GM21515 (cell line): ENCODE data around the gene PARVG.
A peak's percentile ranks its signal among the peaks of the same experiment; 100 is the strongest.

Experiments
- ATAC-seq: cut with Tn5 transposase; IDR thresholded peaks from one replicate; pipeline ENCODE4 v1.9.1; 2021; ENCODE audit not compliant: unreplicated experiment

Gene PARVG

DNA sequence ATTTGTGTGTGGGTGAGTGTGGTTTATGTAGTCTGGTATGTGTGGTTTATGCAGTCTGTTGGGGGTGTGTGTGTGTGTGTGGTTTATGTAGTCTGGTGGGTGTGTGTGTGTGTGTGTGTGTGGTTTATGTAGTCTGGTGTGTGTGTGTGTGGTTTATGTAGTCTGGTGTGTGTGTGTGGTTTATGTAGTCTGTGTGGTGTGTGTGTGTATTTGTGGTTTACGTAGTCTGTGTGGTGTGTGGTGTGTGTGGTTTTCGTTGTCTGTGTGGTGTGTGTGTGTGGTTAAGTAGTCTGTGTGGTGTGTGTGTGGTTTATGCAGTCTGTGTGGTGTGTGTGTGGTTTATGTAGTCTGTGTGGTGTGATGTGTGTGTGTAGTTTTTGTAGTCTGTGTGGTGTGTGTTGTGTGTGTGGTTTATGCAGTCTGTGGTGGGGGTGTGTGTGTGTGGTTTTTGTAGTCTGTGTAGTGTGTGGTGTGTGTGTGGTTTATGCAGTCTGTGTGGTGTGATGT, 26.2 kb upstream of the PARVG start:
- no peak for ATAC-seq

DNA sequence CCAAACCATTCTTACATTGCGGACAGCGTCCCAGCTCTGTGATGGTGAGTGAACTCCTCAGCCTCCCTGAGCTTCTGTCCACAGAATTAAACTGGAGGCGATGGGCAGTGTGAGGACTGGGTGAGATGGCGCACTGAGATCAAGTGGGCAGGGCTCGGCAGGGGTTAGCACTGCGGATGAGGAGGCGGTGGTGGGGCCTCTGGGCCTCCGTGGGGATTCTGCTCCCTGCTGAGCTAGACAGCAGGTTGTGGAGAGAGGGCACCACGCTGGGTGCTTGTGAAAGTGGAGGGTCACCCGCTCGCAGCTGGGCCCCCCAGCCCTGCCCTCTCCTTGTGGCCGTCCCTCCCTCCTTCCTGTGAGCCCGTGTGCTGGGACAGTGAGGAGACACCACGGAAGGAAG, 25.6 kb upstream of the PARVG start:
- ATAC-seq = no peak

DNA sequence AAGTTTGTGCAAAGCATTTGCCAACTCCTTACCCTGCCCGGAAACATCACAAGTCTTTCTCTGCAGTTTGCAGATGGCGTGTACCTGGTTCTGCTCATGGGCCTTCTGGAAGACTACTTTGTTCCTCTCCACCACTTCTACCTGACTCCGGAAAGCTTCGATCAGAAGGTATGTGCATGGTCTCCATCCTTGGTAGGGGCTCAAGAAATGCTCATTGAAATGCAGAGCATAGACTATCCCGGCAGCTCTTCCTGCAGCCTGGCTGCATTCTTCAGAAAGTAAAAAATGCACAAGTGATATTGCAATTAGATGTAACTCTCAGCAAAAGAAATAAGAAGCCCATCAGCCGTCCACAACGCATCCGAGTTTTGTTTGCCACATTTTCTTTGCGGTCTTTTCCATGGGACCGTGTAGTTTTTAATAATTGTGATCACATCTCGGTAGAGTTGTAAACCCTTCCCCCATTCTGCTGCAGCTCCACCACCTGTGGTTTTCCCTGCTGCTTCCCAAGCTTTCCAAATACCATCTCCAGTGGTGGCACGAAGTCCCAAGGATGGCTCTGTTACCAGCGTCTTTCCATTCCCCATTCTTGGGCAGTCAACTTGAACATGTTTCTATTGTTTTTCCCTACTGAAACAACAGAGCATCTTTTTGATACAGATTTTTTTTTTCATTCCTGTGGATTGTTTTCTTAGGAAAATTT, 22.7 kb upstream of the PARVG start:
- ATAC-seq = no peak

DNA sequence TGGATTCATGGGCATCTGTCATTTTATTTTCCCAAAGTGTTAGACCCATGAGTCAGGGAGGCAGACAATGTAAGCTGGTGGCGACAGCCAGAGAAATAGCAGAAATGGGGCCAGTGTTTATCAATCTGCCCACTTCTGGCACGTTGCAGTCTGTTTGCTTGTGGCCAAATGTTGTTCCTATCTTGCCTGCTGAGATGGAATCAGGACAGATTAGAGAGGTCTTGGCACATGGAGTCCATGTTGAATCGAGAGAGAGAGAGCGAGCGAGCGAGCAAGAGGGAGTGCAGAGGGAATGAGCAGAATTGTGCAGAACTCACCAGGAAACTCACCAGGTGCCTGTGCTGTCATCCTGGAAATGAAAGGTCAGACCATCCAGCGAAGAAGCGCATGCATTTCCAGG, 21.9 kb upstream of the PARVG start:
- no peak for ATAC-seq

DNA sequence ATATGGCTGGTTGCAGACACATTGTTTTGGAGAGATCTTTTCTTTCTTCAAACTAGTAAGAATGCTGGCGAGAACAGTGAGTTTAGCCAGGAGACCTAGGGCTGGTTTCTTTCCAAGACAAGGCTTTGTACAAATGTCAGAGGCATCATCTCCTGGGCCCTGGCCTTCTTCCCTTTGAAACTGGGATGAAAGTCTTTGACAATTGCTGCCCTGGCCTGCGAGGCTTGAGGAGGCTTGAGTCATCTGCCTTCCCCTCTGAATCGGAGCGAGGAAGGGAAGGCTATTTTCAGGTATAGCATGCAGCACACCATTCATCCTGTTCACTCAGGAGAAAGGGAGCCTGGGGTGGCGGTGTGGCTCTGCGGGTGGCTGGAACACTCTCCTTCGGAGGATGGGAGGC, 21.5 kb upstream of the PARVG start:
- ATAC-seq = no peak

DNA sequence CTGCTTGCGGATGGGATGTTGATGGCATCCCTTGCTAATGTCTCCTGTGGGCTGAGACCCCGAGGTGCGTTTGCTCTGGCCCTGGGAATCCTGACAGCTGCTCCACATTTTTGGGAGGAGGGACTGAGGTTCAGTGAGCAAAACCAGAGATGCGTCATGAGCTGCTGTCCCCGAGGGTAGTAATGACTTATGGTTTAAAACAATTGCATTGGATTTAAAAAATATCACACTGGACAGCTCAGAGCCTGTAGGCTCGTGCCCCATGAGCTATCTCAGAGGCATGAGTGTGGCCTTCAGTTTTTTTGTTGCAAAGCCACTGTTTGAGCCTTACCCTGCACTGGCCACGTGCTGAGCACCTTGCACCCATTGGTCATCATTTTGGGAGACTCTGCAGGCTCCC, 20.9 kb upstream of the PARVG start:
- no peak for ATAC-seq

DNA sequence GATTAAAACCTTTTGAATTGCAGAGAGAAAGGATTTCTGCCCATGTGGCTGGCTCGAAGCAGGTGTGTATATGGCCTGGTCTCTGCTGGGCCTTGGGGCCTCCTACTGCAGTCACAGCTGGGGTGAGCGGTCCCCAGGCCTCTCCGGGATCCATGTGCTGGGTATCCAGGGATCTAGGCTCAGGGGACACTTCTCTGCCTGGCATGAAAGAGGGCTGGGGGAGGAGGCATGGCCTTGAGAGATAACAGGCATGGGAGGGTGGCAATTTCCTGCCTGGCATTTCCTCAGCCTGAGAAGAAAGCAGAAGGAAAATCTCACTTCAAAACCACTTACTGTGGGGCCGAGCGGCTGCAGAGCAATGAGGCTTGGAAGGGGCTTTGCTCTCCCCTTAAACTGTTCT, 20.3 kb upstream of the PARVG start:
- no peak for ATAC-seq

DNA sequence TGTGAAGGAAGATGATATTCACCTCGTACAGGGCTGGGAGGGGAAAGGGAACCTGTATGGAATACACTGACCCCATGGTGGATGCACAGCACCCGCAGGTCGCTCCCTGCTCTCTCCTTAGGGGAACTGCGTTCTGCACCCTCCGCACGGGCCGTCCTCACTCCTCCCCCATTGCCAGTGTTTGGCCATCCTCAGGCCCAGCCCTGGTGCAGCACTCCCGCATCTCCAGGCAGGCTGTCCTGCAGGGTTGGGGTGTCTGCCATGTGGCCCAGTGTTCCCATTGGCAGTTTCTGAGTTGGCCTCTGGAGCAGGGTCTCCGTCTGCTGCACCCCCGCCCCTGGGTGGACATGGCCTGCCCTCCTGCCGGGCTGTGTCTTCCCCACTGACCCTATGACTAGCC, 19.1 kb upstream of the PARVG start:
- no peak for ATAC-seq

DNA sequence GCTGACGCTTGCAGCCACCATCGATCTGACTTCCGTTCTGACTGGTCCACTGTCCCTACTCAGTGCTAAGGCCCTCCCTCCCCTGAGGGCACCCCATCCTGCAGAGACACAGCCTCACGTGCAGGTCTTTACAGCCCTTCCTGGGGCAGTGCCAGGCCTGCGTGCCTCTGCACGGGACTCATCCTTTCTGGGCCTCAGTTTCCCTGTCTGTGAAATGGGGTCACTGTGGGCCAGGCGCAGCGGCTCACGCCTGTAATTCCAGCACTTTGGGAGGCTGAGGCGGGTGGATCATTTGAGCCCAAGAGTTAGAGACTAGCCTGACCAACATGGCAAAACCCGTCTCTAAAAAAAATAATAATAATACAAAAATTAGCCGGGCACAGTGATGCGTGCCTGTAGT, 17.8 kb upstream of the PARVG start:
- no peak for ATAC-seq

DNA sequence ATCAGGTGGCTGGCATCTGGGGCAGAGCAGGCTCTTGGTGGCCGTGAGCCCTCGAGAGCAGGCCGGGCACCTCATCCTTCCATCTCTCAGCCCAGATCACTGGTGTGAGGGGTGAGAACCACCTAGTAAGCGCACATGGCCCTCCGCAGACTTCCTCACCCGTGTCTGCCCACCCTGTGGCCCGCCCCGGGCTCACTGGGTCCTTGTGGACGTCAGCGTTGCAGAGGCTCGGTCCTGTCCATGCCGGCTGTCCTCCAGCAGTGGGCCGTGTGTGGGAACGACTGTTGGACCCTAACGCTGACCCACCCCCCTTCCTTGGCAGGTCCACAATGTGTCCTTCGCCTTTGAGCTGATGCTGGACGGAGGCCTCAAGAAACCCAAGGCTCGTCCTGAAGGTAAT, 17.2 kb upstream of the PARVG start:
- no peak for ATAC-seq

DNA sequence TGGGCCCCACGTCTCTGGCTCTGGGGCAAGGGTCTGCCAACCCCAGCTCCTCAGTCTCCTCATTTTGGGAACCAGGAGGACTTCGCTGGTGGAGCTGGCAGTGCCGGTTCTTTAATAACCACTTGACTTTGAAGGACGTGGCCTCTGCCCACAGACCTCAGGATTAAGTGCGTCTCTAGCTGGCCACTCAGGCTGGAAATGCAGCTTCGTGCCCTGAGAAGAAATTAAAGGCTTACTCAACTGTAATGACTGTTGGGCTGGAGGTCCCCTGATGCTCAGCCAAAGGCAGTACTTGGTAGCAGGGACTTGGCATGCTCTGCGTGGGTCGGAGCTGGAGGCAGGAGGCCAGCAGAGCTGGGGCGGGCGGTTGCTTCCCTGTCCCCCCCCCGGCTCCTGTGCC, 16.7 kb upstream of the PARVG start:
- ATAC-seq = no peak

DNA sequence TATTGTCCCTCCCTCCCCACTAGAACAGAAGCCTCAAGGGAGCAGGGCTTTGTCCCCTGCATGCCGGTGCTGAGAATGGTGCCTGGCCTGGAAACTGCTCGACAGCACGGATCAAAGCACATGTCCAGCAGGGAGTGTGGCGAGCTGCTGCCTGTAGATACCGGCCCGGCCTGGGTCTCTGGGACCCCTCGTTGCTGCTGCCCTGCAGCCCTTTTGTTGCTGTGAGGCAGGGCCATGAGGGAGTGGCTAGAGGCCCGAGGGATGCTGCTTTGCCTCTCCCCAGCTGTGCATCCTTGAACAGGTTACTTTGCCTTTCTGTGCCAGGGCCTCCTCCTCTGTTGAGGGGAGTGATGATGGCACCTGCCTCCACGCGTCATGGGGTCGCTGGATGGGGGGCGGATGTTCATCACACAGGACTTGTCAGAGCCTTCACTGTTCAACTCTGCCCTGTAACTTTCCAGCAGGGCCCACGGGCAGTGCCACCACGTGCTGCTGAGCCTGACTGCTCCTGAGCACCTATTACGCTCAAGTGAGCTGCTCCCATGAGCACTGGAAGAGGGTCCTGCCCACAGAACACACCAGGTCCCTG, 15.3 kb upstream of the PARVG start:
- no peak for ATAC-seq

DNA sequence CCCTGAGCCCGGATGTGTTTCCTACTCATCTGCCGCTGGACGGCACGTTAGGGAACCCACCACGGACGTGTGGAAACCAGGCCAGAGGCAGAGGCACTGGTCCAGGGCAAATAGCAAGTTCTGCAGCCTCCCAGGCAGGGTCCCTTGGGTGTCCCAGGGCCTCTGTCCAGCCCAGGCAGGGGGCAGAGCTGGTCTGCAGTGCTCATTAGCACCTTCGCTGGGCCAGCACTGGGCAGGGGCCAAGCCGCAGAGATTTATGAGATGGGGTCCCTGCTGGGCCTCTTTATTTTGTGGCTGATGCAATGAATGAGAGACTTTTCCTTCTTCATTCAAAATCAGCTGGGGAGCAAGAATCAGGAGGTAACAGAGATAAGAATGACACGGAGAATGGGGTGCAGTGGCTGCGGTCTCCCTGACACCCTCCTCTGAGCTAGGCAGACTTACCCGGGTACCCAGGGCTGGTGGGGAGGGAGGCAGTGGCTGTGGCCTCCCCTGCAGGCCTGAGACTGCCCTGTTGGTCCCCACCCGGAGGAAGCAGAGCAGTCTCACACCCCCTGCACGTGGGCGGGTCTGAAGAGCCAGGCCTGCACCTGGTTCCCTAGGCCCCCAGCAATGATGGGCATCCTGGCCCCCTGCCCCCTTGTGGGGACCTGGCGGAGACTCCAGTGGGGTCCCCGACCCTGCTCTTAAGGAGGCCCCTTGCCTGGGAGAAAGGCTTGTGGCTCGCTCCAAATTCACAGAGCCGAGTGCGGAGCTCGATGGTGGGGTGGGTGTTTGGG, 14.0 kb upstream of the PARVG start:
- no peak for ATAC-seq

DNA sequence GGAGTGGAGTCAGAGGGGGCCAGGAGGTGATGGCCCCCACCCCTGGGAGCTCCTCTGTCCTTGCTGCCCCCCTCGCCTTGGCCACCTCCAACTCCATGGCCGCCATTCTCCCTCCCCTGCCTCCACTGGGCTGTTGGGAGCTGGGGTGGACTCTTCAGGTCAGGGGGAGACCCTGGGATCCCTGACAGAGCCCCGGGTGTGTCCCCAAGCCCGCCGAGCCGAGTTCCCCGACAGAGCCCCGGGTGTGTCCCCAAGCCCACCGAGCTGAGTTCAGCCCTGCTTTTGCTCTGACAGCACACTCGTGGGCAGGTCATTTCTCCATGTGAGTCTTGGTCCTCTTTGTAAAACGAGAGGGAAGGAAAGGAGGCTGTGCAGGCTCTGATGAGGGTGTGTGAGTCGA, 13.2 kb upstream of the PARVG start:
- no peak for ATAC-seq

DNA sequence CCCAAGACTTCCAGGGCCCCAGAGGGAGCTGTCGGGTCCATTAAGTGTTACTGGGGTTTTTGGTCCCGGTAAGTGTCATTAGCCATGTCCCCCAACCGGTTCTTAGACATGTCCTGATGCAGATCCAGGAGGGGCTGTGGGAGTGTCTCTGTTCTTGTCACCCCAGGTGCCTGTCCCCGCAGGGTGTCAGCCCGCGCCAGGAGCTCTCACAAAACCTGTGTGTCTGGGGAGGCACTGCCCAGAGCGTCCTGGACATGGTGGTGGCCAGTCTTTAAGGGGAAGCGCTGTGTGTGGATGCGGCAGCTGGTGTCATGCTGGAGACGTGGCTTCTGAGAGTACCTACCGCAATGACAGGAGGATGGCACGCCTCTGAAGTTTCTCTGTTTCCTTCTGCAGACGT, 12.5 kb upstream of the PARVG start:
- no peak for ATAC-seq

DNA sequence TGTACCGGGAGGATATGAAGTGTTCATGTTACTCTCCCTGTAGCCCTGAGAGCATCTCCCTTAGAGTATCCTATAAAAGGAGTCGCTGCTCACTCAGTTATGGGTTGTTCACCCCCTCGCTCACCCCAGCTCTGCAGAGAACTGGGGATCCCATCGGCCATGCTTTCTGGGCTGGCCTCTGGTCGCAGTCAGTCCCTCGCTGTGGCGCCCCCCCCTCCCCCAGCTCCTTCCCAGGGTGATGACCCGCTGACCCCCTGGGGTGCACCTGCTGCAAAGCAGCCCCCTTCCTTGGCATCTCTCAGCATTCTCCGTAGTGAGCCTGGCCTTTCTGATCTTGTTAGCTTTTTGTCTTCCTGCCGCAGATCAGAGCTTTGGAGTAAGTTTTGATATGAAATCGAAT, 10.3 kb upstream of the PARVG start:
- no peak for ATAC-seq

DNA sequence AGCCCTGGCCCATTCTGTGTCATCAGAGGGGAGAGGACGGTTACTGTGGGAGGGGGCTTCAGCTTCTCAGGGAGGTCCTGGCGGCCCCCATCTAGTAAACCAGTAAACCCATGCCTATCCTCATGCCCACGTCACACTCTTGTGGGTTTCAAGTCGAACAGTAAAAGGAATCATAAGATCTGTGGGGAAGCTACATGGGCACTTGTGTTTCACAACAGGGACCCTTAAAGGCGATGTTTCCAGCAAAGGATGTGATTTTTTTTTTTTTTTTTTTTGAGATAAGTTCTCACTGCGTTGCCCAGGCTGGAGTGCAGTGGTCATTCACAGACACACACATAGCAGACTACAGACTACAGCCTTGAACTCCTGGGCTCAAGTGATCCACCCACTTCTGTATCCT, 9.2 kb upstream of the PARVG start:
- ATAC-seq = no peak

DNA sequence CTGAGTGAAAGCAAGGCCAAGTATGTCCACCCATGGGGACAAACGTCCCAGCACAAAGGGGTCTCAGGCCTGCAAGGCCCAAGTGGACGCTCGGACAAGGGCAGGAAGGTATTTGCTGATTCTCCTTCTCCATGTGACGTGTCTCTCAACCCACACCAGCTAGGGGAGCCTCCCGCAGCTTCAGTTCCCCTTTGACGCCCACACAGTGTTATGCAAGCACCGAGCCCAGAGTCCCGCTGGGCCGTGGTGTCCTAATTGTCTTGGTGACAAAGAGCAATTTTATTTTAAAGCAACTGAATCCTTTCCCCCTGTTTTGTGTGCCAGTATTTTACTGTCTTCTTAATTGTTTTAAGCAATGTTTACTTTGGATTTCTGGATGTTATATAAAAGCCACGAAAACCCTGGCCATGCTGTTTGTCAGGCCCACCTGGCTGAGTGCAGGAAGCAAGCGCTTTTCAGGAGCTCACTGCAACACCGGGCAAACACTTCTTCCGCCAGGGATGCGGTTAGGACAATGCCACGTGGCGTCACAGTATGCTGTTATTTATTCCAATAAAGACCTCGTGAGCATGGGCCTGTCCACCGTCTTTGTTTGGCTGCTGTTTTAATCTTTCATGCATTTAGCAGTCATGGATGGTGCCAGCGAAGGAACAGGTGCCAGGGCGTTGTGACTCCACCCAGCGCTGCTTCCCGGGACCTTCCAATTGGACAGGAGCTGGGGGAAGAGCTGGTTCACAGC, 8.2 kb upstream of the PARVG start:
- peak; percentile 67 for ATAC-seq

DNA sequence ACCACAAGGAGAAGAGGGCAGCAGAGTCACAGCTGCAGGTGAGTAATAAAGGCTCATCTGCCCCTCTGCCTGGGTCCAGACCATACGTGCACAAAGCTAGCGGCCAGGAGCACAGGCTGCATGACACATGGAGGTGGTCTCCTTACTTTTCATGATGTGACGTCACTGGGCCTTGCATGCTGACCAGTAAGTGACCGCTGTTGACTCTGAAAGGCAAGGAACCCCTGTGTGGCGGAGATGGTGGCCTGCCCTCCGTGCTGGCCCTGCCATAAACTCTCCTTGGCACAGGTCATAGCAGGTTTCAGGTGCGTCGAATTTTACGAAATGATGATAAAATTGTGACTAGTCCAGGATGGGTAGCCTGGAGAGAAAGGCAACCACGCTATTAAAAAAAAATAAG, 7.6 kb upstream of the PARVG start:
- ATAC-seq = no peak

DNA sequence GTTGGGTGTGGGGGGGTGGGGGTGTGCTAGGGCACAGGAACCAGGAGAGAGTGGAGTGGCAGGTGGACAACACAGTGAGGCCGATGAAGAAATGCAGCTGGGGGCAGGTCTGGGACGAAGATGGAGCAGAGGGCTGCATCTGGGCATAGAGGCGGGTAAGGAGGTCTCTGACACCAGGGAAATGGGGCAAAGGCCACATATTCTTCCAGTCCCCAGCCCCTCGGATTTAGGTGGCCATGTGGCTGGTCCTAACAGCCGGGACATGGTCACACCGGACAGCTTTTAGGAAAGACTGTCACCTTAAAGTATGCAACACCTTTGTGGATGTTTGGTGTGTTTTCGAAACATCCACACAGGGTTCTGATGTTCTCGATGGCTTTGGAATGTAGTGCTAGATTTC, 5.0 kb upstream of the PARVG start:
- ATAC-seq = no peak

DNA sequence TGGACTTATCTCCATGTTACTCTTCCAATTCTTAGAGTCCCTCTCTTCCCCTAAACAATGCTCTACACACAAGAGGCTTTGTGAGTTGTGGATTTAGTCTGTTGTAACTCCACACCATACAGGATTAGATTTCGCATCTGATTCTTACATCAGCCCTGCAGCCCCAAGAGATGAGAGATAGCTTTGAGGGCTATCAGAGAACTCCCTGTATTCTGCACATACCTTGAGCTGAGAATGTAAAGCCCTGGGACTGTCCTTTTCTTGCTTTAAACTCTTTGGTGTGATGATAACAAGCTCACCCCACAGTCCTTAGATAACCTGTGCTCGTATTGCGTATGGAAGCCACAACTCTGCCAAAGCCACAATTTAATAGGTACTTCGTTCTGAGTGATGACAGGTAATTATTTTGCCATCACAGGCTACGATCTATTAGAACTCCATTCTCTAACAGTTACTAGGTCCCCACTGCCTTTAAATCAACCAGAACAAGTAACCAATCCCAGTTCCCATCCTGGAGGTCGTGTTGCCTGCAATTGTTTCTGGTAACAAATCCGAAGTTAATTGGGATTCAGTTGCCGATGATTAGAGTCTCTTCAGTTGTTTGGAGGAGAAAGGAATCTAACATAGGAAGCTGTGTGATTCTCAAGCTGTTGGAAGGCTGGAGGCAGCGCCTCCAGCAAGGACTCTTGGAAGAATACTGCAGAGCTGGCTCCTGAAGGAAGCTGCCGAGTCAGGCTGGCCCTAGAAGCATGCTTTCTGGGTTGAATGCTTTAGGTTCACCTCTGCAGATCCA, 1.3 kb upstream of the PARVG start:
- no peak for ATAC-seq
